ENCODE measurements around the gene DZIP1.

DZIP1 gene

DNA sequence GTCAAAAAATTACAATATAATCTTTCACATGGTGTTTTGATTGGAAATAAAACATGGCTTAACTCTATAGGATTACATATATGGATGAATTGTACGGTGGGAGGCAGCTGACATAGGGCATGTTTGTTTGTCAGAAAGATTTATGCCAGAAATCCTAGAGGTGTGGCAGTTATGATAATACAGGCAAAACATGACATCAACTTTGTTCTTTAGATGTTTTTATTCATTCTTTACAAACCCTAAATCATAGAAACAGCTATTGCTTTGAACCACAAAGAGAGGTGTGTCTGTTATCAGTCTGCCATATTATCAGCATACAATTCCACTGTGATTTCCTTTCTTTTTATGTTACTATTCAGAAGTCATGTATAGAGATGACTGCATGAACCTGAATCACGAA lies 100.2 kb downstream of the DZIP1 start:
- no peak for DNase-seq

DNA sequence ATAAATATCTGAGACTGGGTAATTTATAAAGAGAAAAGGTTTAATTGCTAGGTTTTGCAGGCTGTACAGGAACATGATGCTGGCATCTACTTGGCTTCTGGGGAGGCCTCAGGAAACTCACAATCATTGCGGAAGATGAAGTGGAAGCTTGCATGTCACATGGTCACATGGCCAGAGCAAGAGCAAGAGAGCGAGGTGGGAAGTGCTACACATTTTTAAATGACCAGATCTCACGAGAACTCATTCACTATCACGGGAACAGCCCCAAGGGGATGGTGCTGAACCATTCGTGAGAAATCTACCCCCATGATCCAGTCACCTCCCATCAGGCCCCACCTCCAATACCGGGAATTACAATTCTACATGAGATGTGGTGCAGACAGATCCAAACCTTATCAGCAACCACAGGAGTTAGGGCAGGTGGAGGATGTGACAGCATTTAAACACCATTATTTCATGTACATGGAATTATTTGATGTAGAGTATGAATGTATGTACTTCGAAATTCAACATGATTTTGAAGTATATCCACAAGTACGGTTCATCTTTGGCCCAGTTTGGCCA lies 102.5 kb downstream of the DZIP1 start:
- DNase-seq: no peak

DNA sequence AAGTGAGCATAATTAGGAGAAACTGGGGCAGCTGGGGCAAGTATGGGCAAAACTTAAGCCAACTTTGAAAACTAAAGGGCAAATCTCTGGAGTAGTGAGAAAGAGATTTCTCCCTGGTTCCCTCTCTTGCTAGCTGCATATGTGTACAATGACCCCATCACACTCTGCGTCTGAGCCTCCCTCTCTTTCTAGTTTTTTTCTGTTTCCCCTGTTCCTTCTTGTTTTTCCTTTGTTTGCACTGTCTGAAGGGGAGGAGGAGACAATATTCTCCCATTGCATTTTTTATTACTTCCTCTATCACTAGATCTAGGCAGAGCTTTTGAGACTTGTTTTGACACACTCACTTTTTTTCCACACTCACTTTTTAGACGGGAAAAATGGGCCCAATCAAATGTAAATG lies 103.2 kb downstream of the DZIP1 start:
- DNase-seq: no peak

DNA sequence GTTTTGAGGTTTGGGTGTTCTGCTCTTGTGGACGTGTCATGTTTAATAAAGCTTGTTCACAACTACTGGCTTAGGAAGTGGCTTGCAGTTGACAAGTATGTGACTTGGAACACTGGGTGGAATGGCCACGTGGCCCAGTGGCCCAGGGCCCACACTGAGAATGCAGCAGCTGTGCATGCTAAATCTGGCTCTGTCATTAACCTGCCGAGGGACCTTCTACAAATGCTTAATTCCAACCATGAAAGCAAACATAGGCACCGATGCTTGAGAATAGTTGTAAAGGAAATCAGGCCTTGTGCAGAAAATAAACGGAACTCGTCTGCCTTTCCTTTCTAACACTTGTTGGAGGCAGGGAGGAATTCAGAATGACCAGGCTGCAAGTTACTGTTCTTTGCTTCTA lies 103.6 kb downstream of the DZIP1 start:
- no peak for DNase-seq

DNA sequence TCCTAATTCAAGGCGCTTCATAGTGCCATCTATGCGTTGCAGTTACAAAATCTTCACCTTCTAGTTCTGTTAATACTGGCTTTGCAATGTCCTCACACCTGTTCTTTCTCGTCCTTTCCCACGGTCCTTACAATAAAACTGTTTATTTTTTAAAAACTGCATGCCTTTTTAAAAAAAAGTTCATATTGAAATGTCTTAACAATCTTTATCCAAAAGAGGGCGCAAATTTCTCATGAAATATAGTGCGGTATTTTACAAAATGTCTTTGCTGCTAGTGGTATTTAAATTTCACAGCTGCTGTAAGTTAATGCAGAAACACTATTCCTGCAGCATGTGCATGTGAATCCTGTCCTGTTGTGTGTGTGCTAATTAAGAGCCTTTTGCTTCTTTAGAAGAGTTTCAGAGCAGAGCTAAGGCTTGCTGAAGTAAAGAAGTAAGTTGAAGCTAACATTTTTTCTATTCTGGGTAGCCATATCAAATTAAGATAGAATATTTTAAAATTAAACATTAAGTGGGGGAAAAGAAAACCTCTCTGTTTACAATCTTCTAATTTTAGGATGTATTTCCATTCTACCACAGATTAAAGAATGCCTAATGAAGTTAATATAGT lies 107.8 kb downstream of the DZIP1 start:
- no peak for DNase-seq

DNA sequence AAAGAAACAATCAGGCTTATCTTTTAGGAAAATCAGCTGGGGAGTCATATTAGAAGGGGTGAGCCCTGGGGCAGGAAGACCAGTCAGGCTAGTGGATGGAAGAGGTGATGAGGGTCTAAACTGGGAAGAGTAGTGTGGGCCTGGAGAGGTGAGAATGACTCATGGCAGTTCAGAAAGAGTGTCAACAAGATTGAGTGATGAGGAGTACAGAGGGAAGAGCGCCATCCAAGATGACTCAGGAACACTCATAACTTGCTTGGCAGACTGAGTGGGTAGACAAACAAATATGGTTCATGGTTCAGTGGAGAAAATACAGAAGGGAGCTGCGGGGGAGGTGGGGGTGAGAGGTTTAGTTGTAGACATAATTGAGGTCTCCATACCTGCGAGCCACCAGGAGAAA lies 109.3 kb downstream of the DZIP1 start:
- DNase-seq: no peak

DNA sequence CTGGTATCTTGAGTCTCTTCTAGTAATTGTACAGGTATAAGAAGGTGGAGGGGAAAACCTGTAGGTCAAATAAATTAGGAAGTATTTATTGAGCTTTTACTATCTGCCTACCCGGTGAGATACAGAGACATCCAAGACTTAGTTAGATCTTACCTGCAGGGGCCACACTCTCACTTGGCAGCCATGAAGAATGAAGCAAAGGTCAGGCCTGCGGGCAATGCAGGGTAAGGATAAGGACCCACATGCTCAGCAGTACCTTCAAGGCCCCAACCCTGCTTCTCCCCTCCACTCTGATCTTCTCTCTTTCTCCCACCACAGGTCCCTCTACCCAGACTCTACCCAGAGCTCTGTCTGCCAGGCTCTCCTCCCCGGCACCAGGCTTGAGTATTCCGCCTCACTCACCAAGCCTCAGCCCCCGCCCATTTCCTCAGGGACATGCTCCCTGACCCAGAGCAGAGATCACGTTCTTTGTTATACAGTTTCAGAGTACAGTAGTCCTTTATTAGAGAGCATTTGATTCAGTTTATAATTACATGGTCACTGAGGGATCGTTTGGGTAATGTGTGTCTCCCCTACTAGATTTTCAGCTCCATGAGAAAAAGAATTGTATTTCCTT lies 110.9 kb downstream of the DZIP1 start:
- no peak for DNase-seq

DNA sequence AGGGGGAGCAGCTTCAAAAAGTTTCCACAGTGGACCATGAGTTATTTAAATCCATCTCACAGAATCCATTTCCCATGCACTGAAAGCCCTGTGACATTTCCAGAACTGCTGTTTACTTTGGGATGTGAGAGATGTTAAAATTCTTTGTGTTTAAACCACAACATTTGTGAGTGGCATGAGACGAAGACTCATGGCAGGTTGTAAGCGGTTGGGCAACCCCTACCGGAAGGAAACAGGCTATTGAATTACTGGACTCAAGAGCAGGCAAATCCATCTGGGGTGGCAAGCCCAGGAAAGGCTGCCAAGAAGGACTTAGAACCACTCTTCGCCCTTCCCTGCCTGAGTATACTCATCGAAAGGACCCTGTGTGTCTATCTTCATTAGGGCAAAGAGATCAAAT lies 114.3 kb downstream of the DZIP1 start:
- no peak for DNase-seq
